ENCODE measurements around the gene ASH1L.
"Not testable (repeated sequence)": the region's sequence is repeated elsewhere in the genome, so short reads cannot be mapped to it uniquely, and the experiment has no call there.

ASH1L gene

GRCh38 chr1:155555915-155556314 lies 6.7 kb downstream of the ASH1L start:
- no peak for DNase-seq (ENCODE audit: low spot score)

DNA sequence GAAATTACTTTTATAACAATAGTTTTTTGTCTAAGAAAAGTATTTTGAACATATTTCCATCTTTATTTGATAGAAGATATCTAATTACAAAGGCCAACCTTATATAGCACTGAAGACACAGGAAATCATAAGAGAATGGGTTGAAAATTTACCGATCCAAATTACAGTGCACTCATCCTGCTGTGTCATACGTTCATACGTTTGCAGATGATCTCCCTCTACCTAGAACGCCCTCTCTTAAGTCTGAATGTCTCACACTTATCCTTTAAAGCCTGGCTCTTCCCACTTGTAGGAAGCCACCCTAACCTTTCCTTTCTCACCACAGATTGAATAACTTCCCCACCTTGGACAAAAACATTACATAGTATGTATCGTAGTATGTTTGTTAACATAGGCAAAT lies 9.3 kb downstream of the ASH1L start:
- no peak for DNase-seq (ENCODE audit: low spot score)

GRCh38 chr1:155548706-155549105 lies 13.9 kb downstream of the ASH1L start:
- no peak for DNase-seq (ENCODE audit: low spot score)

GRCh38 chr1:155540000-155540874 lies 22.4 kb downstream of the ASH1L start:
- DNase-seq (ENCODE audit: low spot score): no peak

GRCh38 chr1:155537193-155537592 lies 25.4 kb downstream of the ASH1L start:
- DNase-seq (ENCODE audit: low spot score): no peak

GRCh38 chr1:155531624-155532023 lies 31.0 kb downstream of the ASH1L start:
- DNase-seq (ENCODE audit: low spot score): no peak

GRCh38 chr1:155529929-155530328 lies 32.7 kb downstream of the ASH1L start:
- DNase-seq (ENCODE audit: low spot score): no peak

GRCh38 chr1:155529109-155529508 lies 33.5 kb downstream of the ASH1L start:
- no peak for DNase-seq (ENCODE audit: low spot score)

DNA sequence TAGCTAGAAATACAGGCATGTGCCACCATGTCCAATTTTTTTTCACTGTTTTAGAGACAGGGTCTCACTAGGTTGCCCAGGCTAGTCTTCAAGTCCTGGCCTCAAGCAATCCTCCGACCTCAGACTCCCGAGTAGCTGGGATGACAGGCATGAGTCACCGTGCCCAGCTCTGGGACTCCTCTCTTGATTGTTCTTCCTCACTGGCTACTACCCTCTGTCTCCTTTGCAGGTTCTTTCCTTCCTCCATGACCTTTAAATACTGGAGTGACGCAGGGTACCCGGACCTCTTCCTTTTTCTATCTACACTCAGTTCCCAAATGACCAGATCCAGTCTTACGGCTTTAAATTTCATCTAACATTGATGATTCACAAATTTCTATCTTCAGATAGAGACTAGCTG lies 34.9 kb downstream of the ASH1L start:
- no peak for DNase-seq (ENCODE audit: low spot score)

DNA sequence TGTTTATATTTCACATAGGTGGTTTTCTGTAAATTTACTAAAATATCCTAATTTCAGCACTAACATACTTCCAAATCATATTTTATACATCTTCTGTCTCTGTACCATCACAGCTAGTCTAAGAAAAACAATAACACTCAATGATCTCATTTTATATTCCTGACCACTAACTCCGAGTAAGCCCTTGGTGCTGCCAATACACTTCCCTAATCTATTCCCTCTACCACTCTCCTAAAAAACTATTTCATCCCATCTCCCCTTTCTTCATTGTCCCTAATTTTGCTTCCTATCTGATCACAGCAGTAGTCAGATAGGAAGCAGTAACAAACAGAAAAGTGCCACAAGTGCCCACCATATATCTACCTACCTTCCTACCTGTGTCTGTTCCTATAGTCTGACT lies 36.2 kb downstream of the ASH1L start:
- DNase-seq (ENCODE audit: low spot score): no peak

DNA sequence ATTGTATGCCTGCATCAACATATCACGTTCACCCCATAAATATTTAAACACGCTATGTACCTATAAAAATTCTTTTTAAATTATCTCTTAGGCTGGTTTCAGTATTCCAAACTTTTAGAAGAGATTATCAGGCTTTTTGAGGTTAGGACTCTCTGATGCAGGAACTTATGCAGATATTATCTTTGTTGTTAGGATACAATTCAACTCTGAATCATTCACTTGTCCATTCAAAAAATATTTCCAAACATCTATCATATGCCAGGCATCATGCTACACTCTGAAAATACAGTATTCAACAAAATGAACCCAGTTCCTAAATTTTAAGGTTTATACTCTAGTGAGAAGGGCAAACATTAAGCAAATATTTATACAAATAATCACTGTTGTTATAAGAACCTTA lies 40.5 kb downstream of the ASH1L start:
- DNase-seq (ENCODE audit: low spot score): no peak

- no peak for DNase-seq (ENCODE audit: low spot score)
Observed at GRCh38 chr1:155518484-155518883, 44.1 kb downstream of the ASH1L start.

- no peak for DNase-seq (ENCODE audit: low spot score)
Observed at GRCh38 chr1:155514582-155515187, 47.9 kb downstream of the ASH1L start.

DNA sequence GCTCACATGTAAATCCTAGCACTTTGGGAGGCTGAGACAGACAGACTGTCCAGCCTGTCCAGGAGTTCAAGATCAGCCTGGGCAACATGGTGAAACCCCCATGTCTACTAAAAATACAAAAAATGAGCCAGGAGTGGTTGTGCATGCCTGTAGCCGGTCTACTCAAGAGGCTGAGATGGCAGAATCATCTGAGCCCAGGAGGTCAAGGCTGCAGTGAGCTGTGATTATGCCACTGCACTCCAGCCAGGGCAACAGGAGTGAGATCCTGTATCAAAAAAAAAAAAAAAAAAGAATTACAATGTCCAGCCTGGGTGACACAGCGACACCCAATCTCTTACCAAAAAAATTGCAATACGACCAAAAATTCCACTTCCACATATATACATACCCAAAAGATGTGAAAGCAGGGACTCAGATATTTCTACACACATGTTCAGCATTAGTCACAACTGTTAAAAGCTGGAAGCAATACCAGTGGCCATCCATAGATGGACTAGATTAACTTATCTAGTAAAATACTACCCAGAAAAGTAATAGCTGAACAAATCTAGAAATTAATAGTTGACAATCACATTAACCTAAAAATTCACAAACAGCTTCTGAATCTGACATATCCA lies 49.2 kb downstream of the ASH1L start:
- DNase-seq (ENCODE audit: low spot score): peak; percentile 53

GRCh38 chr1:155511385-155511784 lies 51.2 kb downstream of the ASH1L start:
- not testable (repeated sequence) for DNase-seq (ENCODE audit: low spot score)

- no peak for DNase-seq (ENCODE audit: low spot score)
Observed at GRCh38 chr1:155509064-155509463, 53.5 kb downstream of the ASH1L start.

- no peak for DNase-seq (ENCODE audit: low spot score)
Observed at GRCh38 chr1:155507945-155508344, 54.7 kb downstream of the ASH1L start.

GRCh38 chr1:155505963-155506362 lies 56.6 kb downstream of the ASH1L start:
- not testable (repeated sequence) for DNase-seq (ENCODE audit: low spot score)

GRCh38 chr1:155504207-155504606 lies 58.4 kb downstream of the ASH1L start:
- DNase-seq (ENCODE audit: low spot score): peak; percentile 26

- DNase-seq (ENCODE audit: low spot score): no peak
Observed at GRCh38 chr1:155499953-155500639, 62.5 kb downstream of the ASH1L start.

GRCh38 chr1:155499263-155499662 lies 63.3 kb downstream of the ASH1L start:
- DNase-seq (ENCODE audit: low spot score): no peak

- not testable (repeated sequence) for DNase-seq (ENCODE audit: low spot score)
Observed at GRCh38 chr1:155493595-155493994, 69.0 kb downstream of the ASH1L start.

GRCh38 chr1:155488419-155488818 lies 74.2 kb downstream of the ASH1L start:
- DNase-seq (ENCODE audit: low spot score): not testable (repeated sequence)

Measured in hepatic stellate cell (primary cell).